ENCODE measurements around the gene AGXT. TPM values are rescaled to one million over a fixed set of nuclear protein-coding genes. Genes with fewer than 3 reads are reported as not detected.

The AGXT gene
- total RNA-seq, 1 experiment from 2014 or later = 0.34 TPM

DNA sequence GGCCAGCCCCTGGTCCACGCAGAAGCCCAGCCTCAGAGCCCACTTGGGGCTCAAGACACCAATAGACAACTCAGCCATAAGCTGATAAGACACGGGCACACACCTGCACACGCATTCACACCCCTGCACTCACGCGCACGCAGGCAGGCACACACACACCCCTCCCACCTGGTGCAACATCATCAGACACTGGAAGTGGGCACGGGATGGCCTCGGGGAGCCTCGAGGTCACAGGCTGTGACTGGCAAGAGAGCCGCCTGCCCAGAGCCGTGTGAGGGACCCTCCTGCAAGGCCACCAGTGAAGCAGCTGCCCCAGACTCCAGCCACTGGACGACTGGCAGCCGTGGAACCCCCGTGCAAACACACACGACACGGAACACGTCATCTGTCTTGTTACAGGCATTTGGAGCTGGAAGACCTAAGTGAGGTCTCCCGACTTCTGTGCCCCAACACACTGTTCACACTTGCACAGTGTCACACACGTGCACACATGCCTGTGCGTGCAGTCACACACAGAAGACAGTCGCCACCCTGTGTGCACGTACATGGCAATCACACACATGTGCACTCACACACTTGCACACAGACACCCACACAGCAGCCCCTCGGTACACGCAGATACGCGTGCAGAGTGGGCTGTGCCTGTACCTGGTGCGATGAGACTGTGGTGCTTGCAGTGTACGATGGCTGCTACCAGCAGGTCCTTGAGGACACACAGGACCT is 26.4 kb downstream of the AGXT start:
- Histone ChIP-seq H3K9me2 (ENCODE audit: insufficient read depth) (no peaks in the 10 kb centered on the region), H3K36me3 (ENCODE audit: control insufficient read depth in 1 of 2, insufficient read depth in 2 of 2, low read length in 2 of 2) (no peaks in the 10 kb centered on the region), H3K9ac (ENCODE audit: low read length) (no peak overlapping the region), H3K4me3 (replicated peaks in 1 of 2; ENCODE audit: low read depth in 1 of 2, low read length in 2 of 2) (no peak overlapping the region; a peak in 1 of 4 replicates), H3K9me3 (ENCODE audit: control insufficient read depth in 1 of 2, insufficient read depth in 1 of 2, low read depth in 1 of 2, low read length in 2 of 2) (no peaks in the 10 kb centered on the region), H3K4me2 (ENCODE audit: low read length) (peak overlapping the region; percentile 75), H3K79me2 (ENCODE audit: insufficient read depth, low read length) (no peaks in the 10 kb centered on the region), H4K20me1 (ENCODE audit: insufficient read depth) (no peaks in the 10 kb centered on the region), H2AFZ (ENCODE audit: low read depth, low read length, poor library complexity, severe bottlenecking) (no peak overlapping the region), H3K27me3 (ENCODE audit: insufficient read depth, low read length) (peaks cover 13% of the 10 kb centered on the region; the same call in 1 of the 2 replicates), H3K27ac (ENCODE audit: low read depth, low read length) (no peak overlapping the region), H3K4me1 (ENCODE audit: control insufficient read depth in 1 of 2, insufficient read depth in 2 of 2, low read length in 2 of 2) (peaks cover 34 to 61% of the 10 kb centered on the region in 2 experiments)
- TF ChIP-seq POLR2AphosphoS5 (IDR thresholded peaks at IDR 0.05; ENCODE audit: low read depth, low read length) (no peak), ELF1 (IDR thresholded peaks at IDR 0.05; ENCODE audit: borderline replicate concordance, low read depth) (no peak), SRF (IDR thresholded peaks at IDR 0.05; ENCODE audit: low read depth) (no peak), JUND (IDR thresholded peaks at IDR 0.05) (no peak), SIN3A (IDR thresholded peaks at IDR 0.05; ENCODE audit: low read depth) (no peak), EZH2phosphoT487 (IDR thresholded peaks at IDR 0.05; ENCODE audit: borderline replicate concordance) (no peak), CEBPB (IDR thresholded peaks at IDR 0.05; ENCODE audit: low read depth) (no peak), YY1 (IDR thresholded peaks at IDR 0.05; ENCODE audit: extremely low read depth, insufficient replicate concordance, low read depth, low read length) (no peak), CBX3 (IDR thresholded peaks at IDR 0.05; ENCODE audit: low read depth) (no peak)
- TF ChIP-seq, protein P1, sequence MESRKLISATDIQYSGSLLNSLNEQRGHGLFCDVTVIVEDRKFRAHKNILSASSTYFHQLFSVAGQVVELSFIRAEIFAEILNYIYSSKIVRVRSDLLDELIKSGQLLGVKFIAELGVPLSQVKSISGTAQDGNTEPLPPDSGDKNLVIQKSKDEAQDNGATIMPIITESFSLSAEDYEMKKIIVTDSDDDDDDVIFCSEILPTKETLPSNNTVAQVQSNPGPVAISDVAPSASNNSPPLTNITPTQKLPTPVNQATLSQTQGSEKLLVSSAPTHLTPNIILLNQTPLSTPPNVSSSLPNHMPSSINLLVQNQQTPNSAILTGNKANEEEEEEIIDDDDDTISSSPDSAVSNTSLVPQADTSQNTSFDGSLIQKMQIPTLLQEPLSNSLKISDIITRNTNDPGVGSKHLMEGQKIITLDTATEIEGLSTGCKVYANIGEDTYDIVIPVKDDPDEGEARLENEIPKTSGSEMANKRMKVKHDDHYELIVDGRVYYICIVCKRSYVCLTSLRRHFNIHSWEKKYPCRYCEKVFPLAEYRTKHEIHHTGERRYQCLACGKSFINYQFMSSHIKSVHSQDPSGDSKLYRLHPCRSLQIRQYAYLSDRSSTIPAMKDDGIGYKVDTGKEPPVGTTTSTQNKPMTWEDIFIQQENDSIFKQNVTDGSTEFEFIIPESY (IDR thresholded peaks at IDR 0.05; ENCODE audit: extremely low read depth, insufficient replicate concordance, low read length) = no peak
- TF ChIP-seq, protein P2, sequence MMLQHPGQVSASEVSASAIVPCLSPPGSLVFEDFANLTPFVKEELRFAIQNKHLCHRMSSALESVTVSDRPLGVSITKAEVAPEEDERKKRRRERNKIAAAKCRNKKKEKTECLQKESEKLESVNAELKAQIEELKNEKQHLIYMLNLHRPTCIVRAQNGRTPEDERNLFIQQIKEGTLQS (IDR thresholded peaks at IDR 0.05) = no peak
- no TSS peak for BruUV-seq (replicated peaks)
- DNase-seq (ENCODE audit: low read depth, low spot score) (no peak), ATAC-seq (no peak)
- RAD21 ChIA-PET (ENCODE audit: low non-redundant PET in 1 of 2, low total read pairs in 2 of 2, uncharacterized antibody in 2 of 2, unreplicated experiment in 2 of 2) = no interaction called here
- intact Hi-C loops (cut with micrococcal nuclease) = no loop called here
- POLR2A ChIA-PET = no interaction called here
- CTCF ChIA-PET = interaction anchor here (1.3 kb wide), 1 partner anchor 19 kb away, joined by 4 read pairs; no protein-coding TSS in a partner anchor
